IMR-90 (cell line): ENCODE data around the gene EDC4.

Experiments used
- CTCF ChIP-seq: conservative IDR thresholded peaks from 2 replicates; pipeline ENCODE4 v1.5.1; 2012; ENCODE audit warnings: mild to moderate bottlenecking, low read depth, low read length, improper control_type of control experiment
- FOS ChIP-seq: fragments of 150-350 bp; IDR thresholded peaks from 2 replicates; pipeline ENCODE4 v1.6.1; 2016; ENCODE audit warnings: low read depth, low read length
- MAFK ChIP-seq: IDR thresholded peaks from 2 replicates; pipeline ENCODE4 v1.6.1; 2012; ENCODE audit warnings: low read depth, low read length, improper control_type of control experiment
- POLR2A ChIP-seq: IDR thresholded peaks from 2 replicates; pipeline ENCODE4 v1.6.1; 2012; ENCODE audit warnings: mild to moderate bottlenecking, low read depth, low read length
- RFX5 ChIP-seq: IDR thresholded peaks from 2 replicates; pipeline ENCODE4 v1.8.0; 2012; ENCODE audit warnings: low read depth, mild to moderate bottlenecking, low read length, moderate library complexity

DNA sequence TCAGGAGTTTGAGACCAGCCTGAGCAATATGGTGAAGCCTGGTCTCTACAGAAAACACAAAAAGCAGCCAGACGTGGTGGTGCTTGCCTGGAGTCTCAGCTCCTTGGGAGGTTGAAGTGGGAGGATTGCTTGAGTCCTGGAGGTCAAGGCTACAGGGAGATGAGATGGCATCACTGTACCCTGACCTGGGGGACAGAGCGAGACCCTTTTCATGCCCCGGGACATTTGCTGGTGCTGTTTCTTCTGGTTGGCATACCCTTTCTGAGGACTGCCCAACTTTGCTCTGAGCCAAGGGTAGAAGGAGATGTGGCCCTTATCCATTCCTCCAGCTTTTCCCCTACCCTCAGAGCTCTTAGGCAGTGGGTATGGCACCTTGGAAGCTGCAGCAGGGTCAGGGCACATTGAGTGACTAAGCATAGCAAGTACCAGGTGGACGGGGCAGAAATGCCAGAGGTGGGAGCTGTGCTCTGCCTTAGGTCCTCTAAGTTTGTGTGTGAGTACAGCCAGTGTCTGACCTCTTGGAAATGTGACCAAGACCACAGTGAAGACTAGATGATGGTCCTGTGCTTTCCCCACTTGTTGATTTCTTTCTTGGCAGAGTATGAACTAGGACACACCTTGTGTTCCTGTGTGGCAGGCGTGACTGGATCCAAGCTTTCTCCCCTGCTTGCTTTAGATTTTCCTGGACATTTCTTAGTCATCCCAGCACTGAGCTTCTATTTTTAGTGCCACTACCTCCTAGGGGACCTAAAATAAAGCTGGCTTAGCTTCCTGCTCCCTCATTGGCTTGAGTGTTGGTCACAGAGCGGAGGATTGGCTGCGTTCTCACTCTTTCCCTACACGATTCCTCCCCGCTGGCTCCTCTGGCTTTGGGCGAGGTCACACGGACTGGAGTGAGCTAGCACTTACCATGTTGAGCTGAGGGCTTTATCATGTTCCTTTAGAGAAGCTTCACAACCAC lies 9.9 kb upstream of the EDC4 start:
- TF ChIP-seq CTCF (no peak), FOS (no peak), RFX5 (no peak), POLR2A (no peak), MAFK (no peak)
